ENCODE measurements around the gene ACO2.
A peak's percentile ranks its signal among the peaks of the same experiment; 100 is the strongest.
"Not testable (repeated sequence)": the region's sequence is repeated elsewhere in the genome, so short reads cannot be mapped to it uniquely, and the experiment has no call there.

ACO2 gene

GRCh38 chr22:41468381-41469217 is at the start of gene ACO2, which contains the start of gene PHF5A:
Gene ACO2, plus strand, starts transcription at chr22:41469117. Its CDS starts 30 bp downstream, at chr22:41469147.
Gene PHF5A, minus strand, starts transcription at chr22:41468692. Its CDS starts 39 bp downstream, at chr22:41468653.
- peak; percentile 98 for DNase-seq (ENCODE audit: low spot score)

- DNase-seq (ENCODE audit: low spot score): no peak
Measured at GRCh38 chr22:41425660-41426365, 43.1 kb upstream of the ACO2 start.

DNA sequence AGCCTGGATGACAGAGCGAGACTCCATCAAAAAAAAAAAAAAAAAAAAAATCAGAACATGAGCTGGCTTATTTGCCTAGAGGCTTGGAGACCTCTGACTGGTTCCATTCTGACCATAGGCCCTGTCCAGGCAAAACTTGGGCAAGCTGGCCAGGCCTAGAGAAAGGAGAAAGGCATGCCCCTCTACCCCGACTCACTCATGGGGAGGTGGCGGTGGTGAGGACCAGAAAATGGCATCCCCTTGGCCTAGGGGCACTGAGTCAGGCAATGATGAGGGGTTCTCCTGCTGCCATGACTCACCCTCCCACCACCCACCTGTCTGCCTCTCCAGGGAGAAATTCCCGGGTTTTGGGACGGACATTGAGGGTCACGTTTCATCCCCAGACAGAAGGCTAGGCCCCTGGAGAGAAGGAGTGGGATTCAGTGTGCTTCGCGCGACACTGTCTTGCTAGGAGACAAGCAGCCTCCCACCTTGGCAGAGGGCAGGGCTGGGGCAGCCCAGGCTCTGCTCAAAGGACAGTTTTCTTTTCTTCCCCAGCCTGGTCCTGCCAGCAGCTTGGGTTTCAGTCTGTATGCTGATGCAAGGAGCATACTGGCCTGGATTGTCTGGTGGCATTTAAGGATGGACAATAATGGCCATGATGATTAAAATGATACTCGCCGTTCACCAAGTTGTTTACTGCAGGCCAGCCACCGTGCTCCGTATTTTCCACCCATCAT is 39.5 kb upstream of the ACO2 start:
- DNase-seq (ENCODE audit: low spot score): no peak

DNA sequence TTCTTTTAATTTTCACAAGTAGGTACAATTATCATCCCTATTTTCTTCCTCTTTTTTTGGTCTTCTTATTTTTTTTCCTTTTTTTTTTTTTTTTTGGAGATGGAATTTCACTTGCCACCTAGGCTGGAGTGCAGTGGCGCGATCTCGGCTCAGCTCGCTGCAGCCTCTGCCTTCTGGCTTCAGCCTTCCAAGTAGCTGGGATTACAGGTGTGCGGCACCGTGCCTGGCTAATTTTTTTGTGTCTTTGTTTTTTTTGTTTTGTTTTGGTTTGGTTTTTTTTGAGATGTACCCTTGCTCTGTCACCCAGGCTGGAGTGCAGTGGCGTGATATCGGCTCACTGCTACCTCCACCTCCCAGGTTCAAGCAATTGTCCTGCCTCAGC is 39.0 kb upstream of the ACO2 start:
- DNase-seq (ENCODE audit: low spot score): no peak

GRCh38 chr22:41431656-41432055 is 37.3 kb upstream of the ACO2 start:
- no peak for DNase-seq (ENCODE audit: low spot score)

DNA sequence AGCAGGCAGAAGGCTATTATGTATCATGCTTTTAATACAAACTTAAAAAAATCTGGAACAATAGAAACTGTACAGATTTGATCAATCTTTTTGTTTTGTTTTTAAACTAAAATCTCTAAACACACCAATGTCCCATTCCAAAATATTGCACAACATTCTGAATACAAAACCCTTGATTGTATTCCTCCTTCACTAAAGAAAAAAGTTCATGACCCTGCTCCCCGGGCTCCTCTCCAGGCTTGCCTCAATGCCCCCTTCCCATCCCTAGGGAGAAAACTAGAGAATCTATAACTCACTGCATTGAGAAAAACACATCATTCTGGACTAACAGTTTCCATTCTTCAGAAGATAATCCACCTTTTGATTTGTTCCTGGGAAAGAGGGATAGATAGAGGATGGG is 35.4 kb upstream of the ACO2 start:
- DNase-seq (ENCODE audit: low spot score): not testable (repeated sequence)

GRCh38 chr22:41434361-41435003 is 34.4 kb upstream of the ACO2 start:
- DNase-seq (ENCODE audit: low spot score): not testable (repeated sequence)

GRCh38 chr22:41435560-41435959 is 33.4 kb upstream of the ACO2 start:
- no peak for DNase-seq (ENCODE audit: low spot score)

GRCh38 chr22:41436322-41437113 is 32.4 kb upstream of the ACO2 start:
- DNase-seq (ENCODE audit: low spot score): no peak

- no peak for DNase-seq (ENCODE audit: low spot score)
Measured at GRCh38 chr22:41437198-41437597, 31.7 kb upstream of the ACO2 start.

DNA sequence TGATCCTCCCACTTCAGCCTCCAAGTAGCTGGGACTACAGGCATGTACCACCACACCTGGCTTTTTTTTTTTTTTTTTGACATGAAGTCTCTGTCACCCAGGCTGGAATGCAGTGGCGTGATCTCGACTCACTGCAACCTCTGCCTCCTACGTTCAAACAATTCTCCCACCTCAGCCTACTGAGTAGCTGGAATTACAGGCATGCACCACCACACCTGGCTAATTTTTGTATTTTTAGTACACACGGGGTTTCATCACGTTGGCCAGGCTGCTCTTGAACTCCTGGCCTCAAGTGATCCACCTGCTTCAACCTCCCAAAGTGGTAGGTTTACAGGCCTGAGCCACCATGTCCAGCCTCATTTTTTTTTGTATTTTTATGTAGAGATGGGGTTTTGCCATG is 28.4 kb upstream of the ACO2 start:
- not testable (repeated sequence) for DNase-seq (ENCODE audit: low spot score)

DNA sequence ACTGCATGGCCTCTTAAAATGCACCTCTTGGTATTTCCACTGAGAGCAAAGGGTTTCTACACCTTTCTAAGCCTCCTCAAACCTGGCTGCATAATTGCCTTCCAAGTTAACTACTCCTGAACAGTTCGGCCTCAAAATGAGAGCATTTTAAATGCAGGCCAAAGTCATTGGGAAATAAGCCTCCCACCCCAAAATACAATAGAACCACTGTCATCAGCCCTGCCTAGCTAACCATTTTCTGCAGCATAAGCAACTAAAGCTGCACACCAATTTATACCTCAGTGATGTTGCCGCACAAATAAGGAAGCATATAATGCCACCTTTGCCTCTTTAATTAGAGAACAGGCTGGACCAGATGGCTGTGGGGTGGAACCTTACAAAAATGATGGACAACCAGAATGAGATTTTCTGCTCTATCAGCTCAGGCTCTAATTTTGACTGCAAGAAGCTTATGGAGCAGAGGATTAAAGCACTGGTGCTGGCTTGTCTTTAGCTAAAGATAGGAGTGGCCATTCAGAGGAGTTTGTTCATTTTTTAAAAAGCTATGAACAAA is 26.6 kb upstream of the ACO2 start:
- DNase-seq (ENCODE audit: low spot score): no peak

GRCh38 chr22:41444360-41445128 is 24.4 kb upstream of the ACO2 start:
- DNase-seq (ENCODE audit: low spot score): peak; percentile 91

DNA sequence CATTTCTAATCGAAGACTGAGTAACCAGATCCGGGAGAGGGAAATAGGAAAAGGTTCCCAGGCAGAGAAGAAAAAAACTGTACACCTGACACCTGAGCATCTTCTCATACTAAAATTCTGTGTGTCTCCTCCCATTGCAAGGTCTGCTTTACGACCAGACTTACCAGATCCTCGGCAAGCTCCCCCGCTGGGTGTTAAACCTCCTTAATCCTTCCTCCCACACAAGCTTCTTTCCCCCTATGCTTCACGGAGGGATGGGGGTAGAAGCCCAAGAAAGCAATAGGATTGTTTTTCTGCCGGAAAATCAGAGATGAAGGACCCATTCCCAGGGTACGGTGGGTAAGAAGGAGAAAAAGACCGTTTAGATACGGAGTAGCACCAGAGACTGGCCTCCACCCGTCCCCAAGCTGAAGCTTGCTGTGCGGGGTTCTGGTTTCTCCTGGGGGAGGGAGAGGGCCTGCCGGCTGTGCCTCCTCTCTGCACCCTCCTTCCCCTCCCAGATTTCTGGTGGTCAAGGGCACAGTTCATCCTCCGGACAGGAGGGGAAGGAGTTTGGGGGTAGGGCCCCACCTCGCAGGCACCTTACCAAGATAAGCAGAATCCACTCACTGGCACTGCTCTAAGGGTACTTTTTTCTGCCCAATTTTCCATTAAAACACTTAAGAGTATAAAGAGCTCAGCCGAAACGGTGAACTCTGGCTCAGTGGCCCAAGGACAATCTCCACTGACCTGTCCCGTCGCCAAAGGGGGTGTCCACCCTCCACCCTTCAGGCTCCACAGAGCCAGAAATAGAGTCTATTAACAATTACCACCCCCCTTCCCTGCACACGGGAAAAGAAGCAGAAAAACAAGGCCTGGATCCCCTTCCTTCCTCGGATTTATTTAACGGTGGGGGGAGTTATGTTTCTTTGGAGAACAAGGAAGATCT is 23.5 kb upstream of the ACO2 start:
- DNase-seq (ENCODE audit: low spot score): peak; percentile 65

- DNase-seq (ENCODE audit: low spot score): peak; percentile 34
Measured at GRCh38 chr22:41446057-41446501, 22.8 kb upstream of the ACO2 start.

DNA sequence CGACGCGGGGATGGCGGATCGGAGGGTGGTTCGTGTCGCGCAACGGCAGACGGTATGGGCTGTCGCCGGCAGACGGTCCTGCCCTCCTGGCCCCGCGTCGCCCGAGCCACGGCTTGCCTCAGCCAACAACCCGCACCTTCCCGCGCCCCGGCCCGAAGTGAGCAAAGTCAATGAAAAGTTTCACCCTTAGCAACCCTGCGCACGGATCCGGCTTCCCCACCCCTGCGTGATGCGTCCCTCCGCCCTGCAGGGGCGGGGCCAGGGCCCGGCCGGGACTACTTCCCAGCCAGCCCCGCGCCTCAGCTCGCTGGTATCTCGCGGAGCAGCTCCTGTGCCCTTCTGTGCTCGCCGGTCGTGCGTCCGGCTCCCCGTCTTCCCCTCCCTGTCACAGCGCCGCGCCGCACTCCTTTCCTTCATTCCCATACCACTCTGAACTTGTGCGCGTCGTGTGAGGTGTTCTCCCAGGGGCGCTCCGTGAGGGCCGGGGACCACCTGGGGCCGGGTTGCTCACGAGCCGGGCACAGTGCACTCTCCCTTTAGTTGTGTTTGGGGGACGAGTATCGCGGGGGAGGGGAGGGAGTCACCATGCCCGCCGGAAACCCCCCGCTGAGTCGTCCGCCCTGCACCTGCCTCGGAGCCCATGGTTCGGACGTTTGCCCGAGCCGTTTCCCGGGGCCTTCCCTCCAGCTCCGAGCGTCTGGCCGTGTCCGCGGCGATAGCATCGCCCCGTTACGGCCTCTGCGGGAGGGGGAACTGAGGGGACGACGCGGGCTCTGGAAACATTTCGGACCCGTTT is 22.1 kb upstream of the ACO2 start, which contains the start of gene TOB2:
TOB2 (minus strand) TSS at position 163 of the 796 bp plus-strand sequence. CDS start 9,456 bp downstream, outside the sequence.
- DNase-seq (ENCODE audit: low spot score): peak; percentile 97

GRCh38 chr22:41447435-41448188 is 21.3 kb upstream of the ACO2 start:
- DNase-seq (ENCODE audit: low spot score): peak; percentile 82
